GM12865 (cell line): ENCODE results near the gene TRAPPC3.
A peak's percentile ranks its signal among the peaks of the same experiment; 100 is the strongest.

Experiments used
- DNase-seq: peaks from one replicate; pipeline ENCODE4 v3.0.0; 2010; ENCODE audit warnings: low read depth
- H3K4me3 ChIP-seq: 2 replicates; pipeline ENCODE4 v1.5.1; 2011; ENCODE audit warnings: mild to moderate bottlenecking, low read depth, low read length, control low read depth
- CTCF ChIP-seq: IDR thresholded peaks from 2 replicates; pipeline ENCODE4 v1.5.1; 2011; ENCODE audit warnings: low read length, control low read depth, low read depth, inconsistent platforms; ENCODE audit not compliant: insufficient read depth; ENCODE audit errors: missing control alignments

The TRAPPC3 gene

GRCh38 chr1:36106269-36106668, 43.0 kb downstream of the TRAPPC3 start:
- no peak for DNase-seq
- TF ChIP-seq CTCF: no peak
- H3K4me3 ChIP-seq: no peak overlapping the region

- TF ChIP-seq CTCF: no peak
- no peak overlapping the region for H3K4me3 ChIP-seq
Observed at GRCh38 chr1:36101546-36101945, 47.7 kb downstream of the TRAPPC3 start.

GRCh38 chr1:36100376-36100775, 48.9 kb downstream of the TRAPPC3 start:
- no peak overlapping the region for H3K4me3 ChIP-seq
- TF ChIP-seq CTCF: no peak
- no peak for DNase-seq

More at GRCh38 chr1:36101546-36101945, 47.7 kb downstream of the TRAPPC3 start:
- DNase-seq: no peak

- no peak overlapping the region for H3K4me3 ChIP-seq
- peak; percentile 79 for DNase-seq
Observed at GRCh38 chr1:36099681-36100341, 49.5 kb downstream of the TRAPPC3 start.

GRCh38 chr1:36098650-36099365, 50.5 kb downstream of the TRAPPC3 start:
- no peak for TF ChIP-seq CTCF
- no peak overlapping the region for H3K4me3 ChIP-seq
- no peak for DNase-seq

More at GRCh38 chr1:36099681-36100341, 49.5 kb downstream of the TRAPPC3 start:
- peak; percentile 86 for TF ChIP-seq CTCF

GRCh38 chr1:36097693-36098585, 51.3 kb downstream of the TRAPPC3 start:
- DNase-seq: no peak

More at GRCh38 chr1:36097693-36098585, 51.3 kb downstream of the TRAPPC3 start:
- H3K4me3 ChIP-seq: no peak overlapping the region
- TF ChIP-seq CTCF: no peak
